Measurements from ENCODE around the gene THRB. TPM values are rescaled to one million over a fixed set of nuclear protein-coding genes. Genes with fewer than 3 reads are reported as not detected.
A peak's percentile ranks its signal among the peaks of the same experiment; 100 is the strongest.

The THRB gene
- total RNA-seq, 4 donors from 2014 or later: 6.3 to 10.3 (median 8.5) TPM

DNA sequence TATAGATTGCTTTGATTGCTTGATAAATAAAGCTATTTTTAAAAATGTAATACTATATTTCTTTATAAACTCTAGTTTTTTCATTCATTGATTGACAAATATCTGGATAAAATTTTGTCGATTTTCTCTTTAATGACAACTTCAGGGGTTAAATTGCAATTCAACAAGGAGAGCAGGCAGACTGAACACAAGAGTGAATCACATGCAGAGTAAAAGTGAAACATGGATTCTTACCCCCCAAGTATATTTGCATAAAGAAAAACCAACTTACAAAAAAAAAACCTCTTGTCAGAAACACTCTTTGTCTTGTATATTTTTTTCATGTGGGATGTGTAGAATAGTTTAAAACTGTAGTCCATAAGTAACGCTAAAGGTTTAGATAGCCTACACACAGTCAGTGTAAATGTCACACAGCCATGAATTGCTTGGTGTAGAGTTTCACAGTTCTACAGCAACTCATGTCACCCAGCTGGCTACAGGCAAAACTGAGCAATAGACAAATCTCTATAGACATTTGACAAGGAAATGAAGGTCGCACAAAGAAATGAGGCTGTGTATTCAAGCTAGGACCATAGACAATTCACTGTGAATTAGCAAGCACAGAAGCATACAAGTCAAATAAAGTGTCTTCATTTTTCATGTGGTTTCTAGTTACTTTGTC lies 141.6 kb downstream of the THRB start:
- TF ChIP-seq POLR2A (IDR thresholded peaks at IDR 0.05): no peak
- TF ChIP-seq CTCF (IDR thresholded peaks at IDR 0.05): no peak
- no peak for TF ChIP-seq EP300 (IDR thresholded peaks at IDR 0.05)
- Histone ChIP-seq H3K27ac (no peak overlapping the region), H3K4me1 (peaks cover 0 to 24% (median 2%) of the 10 kb centered on the region in 4 donors)

GRCh38 chr3:24351779-24352469 lies 142.7 kb downstream of the THRB start:
- WGBS, 2 donors: 35 to 46% methylated on average over 4 of the region's 4 CpGs
- Histone ChIP-seq H3K4me3 (no peak overlapping the region), H3K4me1 (peaks cover 0 to 20% (median 2%) of the 10 kb centered on the region in 4 donors), H3K27me3 (no peaks in the 10 kb centered on the region), H3K27ac (peak overlapping the region in 2 of 4 donors; percentile 4 to 43), H3K36me3 (no peaks in the 10 kb centered on the region), H3K9me3 (no peaks in the 10 kb centered on the region)
- TF ChIP-seq EP300 (IDR thresholded peaks at IDR 0.05): peak in 1 of 2 donors; percentile 61
- no peak for TF ChIP-seq POLR2A (IDR thresholded peaks at IDR 0.05)
- peak in 1 of 2 donors; percentile 83 for DNase-seq (ENCODE audit: low spot score in 2 of 2)

More for the DNA sequence above, 141.6 kb downstream of the THRB start:
- H3K9me3 ChIP-seq: no peaks in the 10 kb centered on the region
- no peaks in the 10 kb centered on the region for H3K36me3 ChIP-seq
- no peak overlapping the region for H3K4me3 ChIP-seq
- no peak for DNase-seq (ENCODE audit: low spot score in 2 of 2)
- 48 to 70% methylated on average over 3 of the region's 3 CpGs for WGBS, 2 donors
- H3K27me3 ChIP-seq: no peaks in the 10 kb centered on the region

DNA sequence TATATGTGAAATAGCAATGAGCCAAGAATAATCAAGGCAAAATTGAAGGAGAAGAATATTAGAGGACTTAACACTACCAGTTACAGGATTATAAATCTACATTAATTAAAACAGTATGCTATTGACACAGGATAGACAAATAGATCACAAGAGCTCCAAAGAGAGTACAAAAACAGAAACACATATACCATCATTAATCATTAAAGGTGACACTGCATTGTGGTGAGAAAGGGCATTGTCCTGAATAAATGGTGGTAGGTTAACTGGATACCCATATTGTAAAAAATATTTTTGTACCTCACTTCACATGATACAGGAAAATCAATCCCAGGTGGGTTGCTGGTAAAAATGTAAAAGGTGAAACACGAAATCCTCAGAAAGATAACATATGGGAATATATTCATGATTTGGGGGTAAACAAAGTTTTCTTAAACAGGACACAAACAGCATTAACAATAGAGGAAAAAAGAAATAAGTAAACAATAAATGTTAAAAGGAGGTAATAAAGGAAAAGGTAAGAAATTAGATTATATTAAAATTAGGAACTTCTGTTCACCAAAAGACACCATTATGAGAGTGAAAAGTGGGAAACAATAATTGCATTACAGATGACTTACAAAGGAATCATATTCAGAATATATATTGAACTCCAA lies 145.2 kb downstream of the THRB start:
- no peak for DNase-seq (ENCODE audit: low spot score in 2 of 2)
- no peaks in the 10 kb centered on the region for H3K9me3 ChIP-seq
- peaks cover 0 to 26% (median 2%) of the 10 kb centered on the region in 4 donors for H3K4me1 ChIP-seq
- no peak overlapping the region for H3K27ac ChIP-seq
- no peaks in the 10 kb centered on the region for H3K36me3 ChIP-seq
- H3K27me3 ChIP-seq: no peaks in the 10 kb centered on the region
- WGBS, 2 donors: 95 to 96% methylated on average over 1 of the region's 1 CpG
- no peak for TF ChIP-seq CTCF (IDR thresholded peaks at IDR 0.05)
- TF ChIP-seq POLR2A (IDR thresholded peaks at IDR 0.05): no peak
- no peak for TF ChIP-seq EP300 (IDR thresholded peaks at IDR 0.05)
- no peak overlapping the region for H3K4me3 ChIP-seq

GRCh38 chr3:24348348-24348747 lies 146.3 kb downstream of the THRB start:
- TF ChIP-seq POLR2A (IDR thresholded peaks at IDR 0.05) (no peak), CTCF (IDR thresholded peaks at IDR 0.05) (no peak), EP300 (IDR thresholded peaks at IDR 0.05) (no peak)
- Histone ChIP-seq H3K9me3 (no peaks in the 10 kb centered on the region), H3K27me3 (no peaks in the 10 kb centered on the region), H3K4me3 (no peak overlapping the region), H3K27ac (no peak overlapping the region), H3K36me3 (no peaks in the 10 kb centered on the region), H3K4me1 (peaks cover 0 to 26% (median 2%) of the 10 kb centered on the region in 4 donors)
- WGBS, 2 donors: 86 to 89% methylated on average over 4 of the region's 4 CpGs
- DNase-seq (ENCODE audit: low spot score in 2 of 2): no peak

- no peaks in the 10 kb centered on the region for H3K36me3 ChIP-seq
- DNase-seq (ENCODE audit: low spot score in 2 of 2): no peak
- H3K27me3 ChIP-seq: no peaks in the 10 kb centered on the region
- H3K9me3 ChIP-seq: no peaks in the 10 kb centered on the region
- TF ChIP-seq POLR2A (IDR thresholded peaks at IDR 0.05): no peak
- TF ChIP-seq EP300 (IDR thresholded peaks at IDR 0.05): no peak
- no peak for TF ChIP-seq CTCF (IDR thresholded peaks at IDR 0.05)
- H3K27ac ChIP-seq: no peak overlapping the region
- H3K4me1 ChIP-seq: peaks cover 0 to 10% (median 0%) of the 10 kb centered on the region in 4 donors
- no peak overlapping the region for H3K4me3 ChIP-seq
- 49 to 54% methylated on average over 3 of the region's 3 CpGs for WGBS, 2 donors
Measured at GRCh38 chr3:24344784-24345439, 149.7 kb downstream of the THRB start.
